ENCODE measurements around the gene SCML1.

DNA sequence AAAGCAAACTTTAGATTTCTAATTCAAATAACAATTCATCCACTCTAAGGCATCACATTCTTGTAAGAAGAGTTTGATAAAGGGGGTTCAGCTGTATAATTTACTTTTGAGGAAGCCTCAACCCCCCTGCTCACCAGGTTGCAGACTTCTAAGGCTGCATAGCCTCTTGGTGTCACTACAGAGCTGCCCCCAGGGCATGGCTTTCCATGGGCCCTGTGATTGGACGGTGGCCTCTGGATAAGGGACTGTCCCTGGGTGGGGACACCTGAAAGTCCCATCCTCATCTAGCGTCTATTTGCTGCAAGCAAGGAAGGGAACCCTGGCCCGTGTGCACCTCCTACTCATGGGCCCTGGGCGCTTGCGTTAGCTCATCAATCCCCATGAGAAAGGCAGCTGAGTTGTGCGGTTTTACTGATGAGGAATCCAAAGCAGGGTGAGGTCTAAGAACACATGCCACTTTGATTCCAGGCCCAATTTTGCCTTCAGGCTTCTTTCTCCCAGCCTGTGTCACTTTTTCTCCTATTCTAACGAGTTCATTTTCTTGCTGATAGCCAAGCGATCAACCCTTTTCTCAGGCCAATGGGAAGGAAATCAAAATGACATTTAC lies 51.8 kb downstream of the SCML1 start:
- TF ChIP-seq TRIM28 (IDR thresholded peaks at IDR 0.05; ENCODE audit: borderline replicate concordance, low read length) (no peak), ZNF529 (tag by site-specific recombination; IDR thresholded peaks at IDR 0.05; ENCODE audit: insufficient replicate concordance) (no peak), ZNF274 (IDR thresholded peaks at IDR 0.05; ENCODE audit: low read length) (no peak), ZNF274 (tag by site-specific recombination; IDR thresholded peaks at IDR 0.05; ENCODE audit: borderline replicate concordance) (no peak), ZSCAN16 (tag by site-specific recombination; IDR thresholded peaks at IDR 0.05) (no peak), ZNF280D (tag by site-specific recombination; IDR thresholded peaks at IDR 0.05) (no peak)
- TF ChIP-seq, protein P1, sequence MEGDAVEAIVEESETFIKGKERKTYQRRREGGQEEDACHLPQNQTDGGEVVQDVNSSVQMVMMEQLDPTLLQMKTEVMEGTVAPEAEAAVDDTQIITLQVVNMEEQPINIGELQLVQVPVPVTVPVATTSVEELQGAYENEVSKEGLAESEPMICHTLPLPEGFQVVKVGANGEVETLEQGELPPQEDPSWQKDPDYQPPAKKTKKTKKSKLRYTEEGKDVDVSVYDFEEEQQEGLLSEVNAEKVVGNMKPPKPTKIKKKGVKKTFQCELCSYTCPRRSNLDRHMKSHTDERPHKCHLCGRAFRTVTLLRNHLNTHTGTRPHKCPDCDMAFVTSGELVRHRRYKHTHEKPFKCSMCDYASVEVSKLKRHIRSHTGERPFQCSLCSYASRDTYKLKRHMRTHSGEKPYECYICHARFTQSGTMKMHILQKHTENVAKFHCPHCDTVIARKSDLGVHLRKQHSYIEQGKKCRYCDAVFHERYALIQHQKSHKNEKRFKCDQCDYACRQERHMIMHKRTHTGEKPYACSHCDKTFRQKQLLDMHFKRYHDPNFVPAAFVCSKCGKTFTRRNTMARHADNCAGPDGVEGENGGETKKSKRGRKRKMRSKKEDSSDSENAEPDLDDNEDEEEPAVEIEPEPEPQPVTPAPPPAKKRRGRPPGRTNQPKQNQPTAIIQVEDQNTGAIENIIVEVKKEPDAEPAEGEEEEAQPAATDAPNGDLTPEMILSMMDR (tag by site-specific recombination; IDR thresholded peaks at IDR 0.05): no peak
- TF ChIP-seq, protein P2, sequence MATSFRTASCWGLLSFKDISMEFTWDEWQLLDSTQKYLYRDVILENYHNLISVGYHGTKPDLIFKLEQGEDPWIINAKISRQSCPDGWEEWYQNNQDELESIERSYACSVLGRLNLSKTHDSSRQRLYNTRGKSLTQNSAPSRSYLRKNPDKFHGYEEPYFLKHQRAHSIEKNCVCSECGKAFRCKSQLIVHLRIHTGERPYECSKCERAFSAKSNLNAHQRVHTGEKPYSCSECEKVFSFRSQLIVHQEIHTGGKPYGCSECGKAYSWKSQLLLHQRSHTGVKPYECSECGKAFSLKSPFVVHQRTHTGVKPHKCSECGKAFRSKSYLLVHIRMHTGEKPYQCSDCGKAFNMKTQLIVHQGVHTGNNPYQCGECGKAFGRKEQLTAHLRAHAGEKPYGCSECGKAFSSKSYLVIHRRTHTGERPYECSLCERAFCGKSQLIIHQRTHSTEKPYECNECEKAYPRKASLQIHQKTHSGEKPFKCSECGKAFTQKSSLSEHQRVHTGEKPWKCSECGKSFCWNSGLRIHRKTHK (tag by site-specific recombination; IDR thresholded peaks at IDR 0.05): no peak
